Measurements from ENCODE around the gene SIRPA.

The SIRPA gene

GRCh38 chr20:1851396-1851795, 43.8 kb upstream of the SIRPA start:
- no peak for DNase-seq (ENCODE audit: low read depth, low spot score)
- no peak for TF ChIP-seq CTCF (IDR thresholded peaks at IDR 0.05; ENCODE audit: low read depth, low read length)
- in situ Hi-C loops (cut with HindIII; ENCODE audit: low sequenced_read_pairs), result no loop called here
- no peak overlapping the region for H3K4me3 ChIP-seq (ENCODE audit: low read depth, low read length)

DNA sequence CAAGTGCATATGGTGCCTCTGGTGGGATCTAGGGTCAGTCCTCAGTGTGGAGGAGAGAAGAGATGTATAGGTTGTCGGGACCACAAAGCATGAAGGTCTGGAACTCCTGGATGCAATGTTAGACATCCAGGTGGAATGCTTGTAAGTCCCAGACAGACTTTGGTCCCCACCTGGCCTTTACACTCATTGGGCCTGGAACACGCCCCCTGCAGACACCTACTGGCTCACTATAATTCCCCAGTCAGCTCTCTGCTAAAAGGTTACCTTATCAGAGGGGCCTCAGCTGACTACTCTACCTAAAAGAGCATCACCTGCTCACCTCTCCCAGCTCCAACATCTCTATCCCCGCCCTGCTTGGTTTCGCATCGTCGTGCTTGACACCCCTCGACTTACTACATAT, 41.7 kb upstream of the SIRPA start:
- in situ Hi-C loops (cut with HindIII; ENCODE audit: low sequenced_read_pairs), result no loop called here
- DNase-seq (ENCODE audit: low read depth, low spot score), result no peak
- H3K4me3 ChIP-seq (ENCODE audit: low read depth, low read length), result no peak overlapping the region
- TF ChIP-seq CTCF (IDR thresholded peaks at IDR 0.05; ENCODE audit: low read depth, low read length), result no peak

GRCh38 chr20:1854246-1854645, 41.0 kb upstream of the SIRPA start:
- DNase-seq (ENCODE audit: low read depth, low spot score), result no peak
- in situ Hi-C loops (cut with HindIII; ENCODE audit: low sequenced_read_pairs), result no loop called here
- no peak overlapping the region for H3K4me3 ChIP-seq (ENCODE audit: low read depth, low read length)
- TF ChIP-seq CTCF (IDR thresholded peaks at IDR 0.05; ENCODE audit: low read depth, low read length), result no peak

- DNase-seq (ENCODE audit: low read depth, low spot score), result no peak
- in situ Hi-C loops (cut with HindIII; ENCODE audit: low sequenced_read_pairs), result no loop called here
- no peak overlapping the region for H3K4me3 ChIP-seq (ENCODE audit: low read depth, low read length)
- TF ChIP-seq CTCF (IDR thresholded peaks at IDR 0.05; ENCODE audit: low read depth, low read length), result no peak
These were observed 40.1 kb upstream of the SIRPA start for GRCh38 chr20:1855109-1855508.

GRCh38 chr20:1855690-1856089, 39.5 kb upstream of the SIRPA start:
- TF ChIP-seq CTCF (IDR thresholded peaks at IDR 0.05; ENCODE audit: low read depth, low read length), result no peak
- H3K4me3 ChIP-seq (ENCODE audit: low read depth, low read length), result no peak overlapping the region
- in situ Hi-C loops (cut with HindIII; ENCODE audit: low sequenced_read_pairs), result no loop called here
- no peak for DNase-seq (ENCODE audit: low read depth, low spot score)

GRCh38 chr20:1856424-1856823, 38.8 kb upstream of the SIRPA start:
- DNase-seq (ENCODE audit: low read depth, low spot score), result no peak
- H3K4me3 ChIP-seq (ENCODE audit: low read depth, low read length), result no peak overlapping the region
- TF ChIP-seq CTCF (IDR thresholded peaks at IDR 0.05; ENCODE audit: low read depth, low read length), result no peak
- in situ Hi-C loops (cut with HindIII; ENCODE audit: low sequenced_read_pairs), result no loop called here

DNA sequence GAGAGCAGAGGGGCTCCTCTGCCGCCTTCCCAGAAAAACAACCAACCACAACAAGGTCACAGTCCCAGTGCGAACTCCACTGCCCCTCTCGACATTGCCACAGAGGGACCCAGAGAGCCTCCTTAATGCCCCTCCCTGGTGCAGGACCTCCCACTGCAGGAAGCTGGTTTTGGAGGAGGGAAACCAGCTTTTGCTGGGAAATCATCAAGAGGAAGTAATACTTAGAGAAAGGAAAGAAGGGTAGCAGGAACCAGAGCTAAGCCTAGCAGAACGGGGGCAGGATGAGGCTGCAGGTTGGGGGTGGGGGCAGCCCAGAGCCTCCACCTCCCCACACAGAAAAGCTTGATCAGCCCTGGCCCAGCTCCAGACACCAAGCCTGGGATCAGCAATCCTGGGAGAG, 37.7 kb upstream of the SIRPA start:
- DNase-seq (ENCODE audit: low read depth, low spot score), result no peak
- no peak for TF ChIP-seq CTCF (IDR thresholded peaks at IDR 0.05; ENCODE audit: low read depth, low read length)
- H3K4me3 ChIP-seq (ENCODE audit: low read depth, low read length), result no peak overlapping the region
- in situ Hi-C loops (cut with HindIII; ENCODE audit: low sequenced_read_pairs), result no loop called here

Measured in astrocyte of the spinal cord (primary cell).